ENCODE data around the gene GPC6.

Gene GPC6

DNA sequence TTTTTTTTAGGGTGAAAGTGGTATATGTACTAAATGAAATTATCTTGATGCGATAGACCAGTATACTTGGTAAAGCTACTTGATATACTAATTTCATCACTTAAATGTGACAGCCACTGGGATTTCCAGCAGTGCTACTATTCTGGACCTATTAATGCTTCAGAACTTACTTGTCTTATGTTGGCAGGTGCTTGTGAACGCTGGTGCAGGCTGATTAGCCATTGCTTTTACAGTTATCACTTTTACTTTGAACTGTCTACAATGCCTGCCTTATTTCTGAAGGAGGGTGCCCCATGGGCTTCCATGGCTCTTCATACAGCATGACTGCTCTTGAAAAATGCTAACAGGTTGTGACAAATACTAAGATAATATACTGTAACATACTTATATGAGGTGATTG lies 294.7 kb downstream of the GPC6 start:
- no peak for DNase-seq

DNA sequence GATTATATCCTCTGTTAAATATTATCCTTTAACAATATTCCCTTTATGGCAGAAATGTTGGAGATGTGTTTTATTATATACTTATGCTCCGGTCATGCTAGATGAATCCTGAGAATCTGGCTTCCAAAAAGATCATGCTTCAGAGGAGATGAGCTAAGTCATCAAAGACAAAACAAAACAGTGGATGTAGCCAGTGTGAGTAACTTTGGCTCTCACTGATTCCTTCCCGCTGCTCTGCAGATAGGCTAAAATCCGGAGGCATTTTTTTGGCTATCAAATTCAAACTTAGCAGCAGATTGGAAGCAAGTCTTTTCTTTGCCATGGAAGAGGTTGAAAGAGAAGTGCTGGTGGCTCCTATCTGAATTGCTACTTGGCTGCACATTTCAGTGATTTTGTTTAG lies 295.9 kb downstream of the GPC6 start:
- no peak for DNase-seq

DNA sequence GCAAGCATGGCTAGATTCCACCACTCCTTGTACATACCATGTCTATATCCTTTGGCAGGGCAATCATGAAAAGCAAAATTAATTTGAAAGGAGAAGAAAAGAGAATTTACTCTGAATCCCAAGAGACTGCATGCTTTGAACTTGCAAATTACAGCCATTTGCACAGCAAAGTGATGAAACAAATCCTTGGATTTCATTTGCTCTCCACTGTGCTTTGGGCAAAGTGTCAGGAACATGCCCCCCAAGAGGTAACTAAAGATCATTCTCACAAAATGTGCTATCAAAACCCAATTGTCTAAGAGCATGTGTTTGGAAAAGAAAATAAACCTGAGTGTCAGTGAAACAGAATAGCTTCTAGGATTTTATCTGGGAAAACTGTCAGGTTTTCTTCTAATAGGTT lies 298.5 kb downstream of the GPC6 start:
- no peak for DNase-seq

DNA sequence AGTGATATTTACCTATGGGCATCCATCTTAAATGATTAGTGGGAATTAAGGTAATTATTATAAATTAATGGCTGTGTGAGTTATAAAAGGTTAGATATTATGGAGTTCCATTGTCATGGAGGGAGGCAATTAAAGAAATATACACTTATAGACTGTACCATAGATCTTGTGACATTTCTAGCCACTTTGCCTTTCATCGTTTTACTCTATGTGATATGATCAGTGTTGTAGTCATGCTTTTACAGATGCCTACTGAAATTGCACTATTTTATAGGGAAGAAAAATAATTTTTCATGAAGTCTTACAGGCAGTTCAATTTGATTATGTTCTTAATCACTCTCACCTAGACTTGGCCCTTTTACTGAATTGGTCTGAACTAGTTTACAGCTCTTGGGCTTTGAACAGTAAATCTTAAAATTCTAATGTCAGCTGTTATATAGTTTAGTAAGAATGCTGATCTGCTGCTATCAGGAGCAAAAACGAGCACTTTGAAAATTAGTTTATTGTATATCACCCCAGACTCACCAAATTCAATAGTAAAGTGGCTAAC lies 301.2 kb downstream of the GPC6 start:
- DNase-seq = no peak

DNA sequence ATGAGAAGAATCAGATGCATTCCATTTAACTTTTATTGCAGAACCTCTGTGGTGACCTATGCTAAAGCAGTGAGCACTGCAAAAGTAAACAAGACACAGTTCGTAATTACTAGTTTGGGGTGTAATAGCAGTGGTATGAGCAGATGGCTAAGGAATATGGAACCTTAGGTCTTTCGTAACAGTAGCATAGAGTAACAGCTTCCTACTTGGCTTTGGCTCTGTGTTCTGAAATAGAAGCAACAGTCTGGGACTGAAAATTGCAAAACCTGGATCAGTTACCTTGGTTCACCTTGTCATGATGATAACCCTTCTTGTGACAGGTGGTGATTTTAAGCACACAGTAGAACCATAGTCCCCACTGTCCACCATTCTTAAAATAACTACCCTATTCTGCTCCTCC lies 303.4 kb downstream of the GPC6 start:
- no peak for DNase-seq

DNA sequence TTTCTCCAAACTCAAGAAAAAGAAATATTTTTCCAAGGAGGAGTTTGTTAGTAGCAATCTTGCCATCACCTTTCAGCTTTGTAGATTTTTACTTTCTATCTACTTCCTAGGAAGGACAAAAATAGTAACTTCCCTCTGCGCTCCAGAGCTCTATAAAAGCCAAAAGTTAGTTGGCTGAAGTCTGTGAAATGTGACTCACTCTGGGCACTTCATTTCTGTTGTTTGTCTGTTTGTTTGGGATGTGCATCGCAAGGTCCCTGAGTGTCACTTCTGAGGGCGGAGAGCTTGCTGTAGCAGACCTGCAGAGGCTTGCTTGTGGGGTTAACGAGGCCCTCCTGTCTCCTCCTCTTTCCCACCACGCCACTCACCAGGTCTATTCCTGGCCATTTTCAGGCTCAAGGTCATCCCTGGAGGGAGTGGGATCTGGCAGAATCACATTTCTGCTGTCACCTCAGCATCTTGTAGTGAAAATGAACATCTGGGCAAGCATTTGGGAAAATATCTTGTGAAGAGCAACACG lies 307.6 kb downstream of the GPC6 start:
- no peak for DNase-seq

DNA sequence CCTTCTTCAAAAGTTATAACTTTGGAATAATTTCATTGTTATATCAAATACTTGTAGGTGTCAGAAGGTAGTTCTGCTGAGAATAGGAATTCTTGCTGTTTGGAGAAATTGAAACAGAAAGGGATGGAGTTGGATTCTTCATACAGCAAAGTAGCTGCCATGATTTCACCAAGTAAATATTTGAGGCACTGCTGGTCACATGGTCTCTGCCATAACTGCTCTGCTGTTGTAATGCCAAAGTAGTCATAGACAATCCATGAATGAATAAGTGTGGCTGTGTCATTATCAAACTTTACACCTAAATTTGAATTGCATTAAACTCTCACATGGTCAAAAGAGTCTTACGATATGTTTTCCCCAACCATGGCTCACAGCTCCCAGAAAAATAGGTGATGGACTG lies 308.6 kb downstream of the GPC6 start:
- no peak for DNase-seq

DNA sequence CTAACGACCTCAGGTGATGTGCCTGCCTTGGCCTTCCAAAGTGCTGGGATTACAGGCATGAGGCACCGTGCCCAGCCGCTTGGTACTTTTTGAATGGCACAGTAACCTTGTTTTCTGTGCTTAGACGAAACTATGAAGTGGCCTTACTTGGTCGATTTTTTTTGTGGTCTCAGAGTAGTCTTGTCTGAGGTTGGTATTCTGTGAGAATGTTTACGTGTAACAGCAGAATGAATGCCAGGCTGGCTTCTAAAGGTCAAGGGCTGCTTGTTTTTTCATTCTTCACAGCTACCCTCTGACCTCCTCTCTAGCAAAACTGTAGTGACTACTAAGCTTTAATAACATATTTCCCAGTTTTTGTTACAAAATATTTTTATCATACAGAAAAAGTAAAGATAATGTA lies 313.3 kb downstream of the GPC6 start:
- no peak for DNase-seq

DNA sequence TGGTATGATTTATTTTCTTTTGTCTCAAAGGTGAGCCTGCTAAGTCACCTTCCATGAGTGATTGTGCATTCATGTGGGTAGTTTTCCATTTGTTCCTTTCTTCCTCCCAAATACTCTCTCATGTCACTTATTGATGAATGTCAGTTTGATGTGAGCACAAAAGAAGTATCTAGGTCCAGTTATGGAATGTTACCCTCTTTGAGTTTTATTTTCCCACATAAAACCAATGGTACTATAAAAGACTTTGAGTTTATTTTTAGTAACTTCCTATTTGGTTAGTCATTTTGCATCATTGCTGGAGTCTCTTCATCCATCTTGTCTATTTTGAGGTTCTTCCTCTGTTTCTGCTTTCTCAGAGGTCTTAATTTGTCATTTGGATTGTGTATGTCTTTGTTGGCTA lies 321.3 kb downstream of the GPC6 start:
- DNase-seq = no peak

DNA sequence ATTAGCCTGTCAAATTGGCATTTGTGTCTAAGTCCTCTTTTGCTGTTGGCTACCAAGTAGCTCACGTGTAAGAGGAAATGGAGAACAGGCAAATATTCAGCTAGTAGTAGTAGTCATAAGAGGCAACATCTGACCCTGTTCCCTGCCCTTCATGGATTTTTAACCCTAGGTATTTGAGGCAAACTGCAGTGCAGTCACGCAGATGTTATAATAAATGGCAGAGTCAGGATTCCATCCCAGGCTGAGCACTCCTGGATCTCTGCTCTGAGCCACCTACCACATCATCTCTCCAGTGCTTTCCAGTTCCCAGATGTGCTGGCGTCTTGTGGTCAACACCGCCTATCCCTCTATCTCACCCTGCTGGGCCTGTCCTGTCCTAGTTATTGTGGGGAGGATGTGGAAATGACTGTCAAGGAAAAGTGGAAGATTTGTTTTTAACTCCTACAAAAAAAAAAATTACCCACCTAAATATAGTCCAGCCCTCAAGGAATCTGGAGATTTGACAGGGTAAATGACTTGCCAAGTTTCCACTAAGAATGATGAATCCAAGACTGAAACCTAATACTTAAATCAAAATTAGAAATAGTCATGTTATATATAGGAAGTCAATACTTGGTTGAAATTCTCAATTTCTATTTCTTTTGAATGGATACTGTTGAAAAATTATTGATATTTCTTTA lies 322.9 kb downstream of the GPC6 start:
- no peak for DNase-seq

DNA sequence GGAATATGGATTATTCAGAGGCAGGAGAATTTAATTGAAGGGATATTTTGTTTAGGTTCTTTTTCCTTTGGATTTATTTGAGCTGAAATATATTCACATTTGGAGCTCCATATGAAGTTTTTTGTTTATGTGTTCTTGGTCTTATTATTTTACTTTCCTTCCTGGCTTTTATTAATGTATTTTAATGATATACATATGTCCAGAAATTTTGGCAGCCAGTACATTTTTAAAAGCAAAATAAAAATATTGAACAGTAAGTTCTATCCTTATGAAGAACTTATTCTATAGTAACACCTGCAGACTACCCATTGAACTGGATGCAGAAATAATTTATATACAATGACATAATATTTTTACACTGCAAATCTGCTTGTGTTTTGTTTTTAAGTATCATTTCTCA lies 323.6 kb downstream of the GPC6 start:
- no peak for DNase-seq

DNA sequence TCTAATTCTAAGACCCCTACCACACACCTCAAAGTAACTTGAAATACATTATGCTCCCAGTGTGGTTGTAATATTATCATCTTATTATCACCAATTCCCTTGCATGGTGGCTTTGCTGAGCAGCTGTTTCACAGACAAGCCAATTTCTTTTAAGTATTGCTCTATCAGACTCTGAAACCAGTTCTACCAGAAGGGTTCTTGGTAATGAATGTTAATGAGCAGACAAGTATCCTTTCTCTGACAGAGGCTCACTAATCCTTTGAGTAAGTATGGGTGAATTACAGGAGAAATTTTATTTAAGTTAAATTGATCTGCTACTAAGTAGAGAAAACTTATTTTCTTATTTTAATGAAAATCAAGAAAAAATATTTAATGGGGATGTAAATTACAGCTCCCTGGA lies 326.0 kb downstream of the GPC6 start:
- DNase-seq = no peak

DNA sequence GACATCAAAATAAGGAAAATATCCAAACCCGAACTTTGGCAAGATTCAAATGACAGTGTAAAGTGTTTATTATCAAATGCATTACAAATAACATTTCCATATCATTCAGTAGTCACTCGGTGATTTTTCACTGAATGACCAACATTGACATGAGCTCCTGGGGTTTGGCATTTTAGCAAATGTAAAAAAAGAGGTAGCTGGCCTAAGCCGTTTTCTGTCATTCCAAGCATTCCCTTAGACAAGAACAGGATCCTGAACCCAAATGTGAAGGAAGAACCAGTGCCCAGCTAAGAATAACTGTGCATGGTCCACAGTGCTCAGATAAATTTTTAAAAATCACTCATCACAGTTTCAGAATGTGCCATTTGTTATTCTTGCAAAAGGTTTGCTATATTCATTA lies 327.9 kb downstream of the GPC6 start:
- no peak for DNase-seq

DNA sequence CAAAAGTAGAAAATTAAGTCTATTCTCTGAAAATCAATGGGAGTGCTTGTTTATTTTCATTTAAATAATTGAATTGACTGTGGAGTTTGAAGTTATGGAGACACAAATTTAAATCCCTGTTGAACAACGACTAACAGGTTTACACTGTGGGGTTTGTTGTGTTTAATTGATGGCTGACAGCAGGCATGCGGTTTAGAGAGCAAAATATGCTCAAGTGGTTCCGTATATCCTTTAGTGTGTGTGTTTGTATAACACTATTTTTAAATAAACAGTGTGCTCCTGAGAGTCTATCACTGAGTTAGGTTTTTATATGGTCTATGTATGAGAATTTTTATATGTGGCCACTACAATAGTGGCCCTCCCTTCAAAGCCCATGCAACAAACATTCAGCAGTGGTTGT lies 332.0 kb downstream of the GPC6 start:
- no peak for DNase-seq

DNA sequence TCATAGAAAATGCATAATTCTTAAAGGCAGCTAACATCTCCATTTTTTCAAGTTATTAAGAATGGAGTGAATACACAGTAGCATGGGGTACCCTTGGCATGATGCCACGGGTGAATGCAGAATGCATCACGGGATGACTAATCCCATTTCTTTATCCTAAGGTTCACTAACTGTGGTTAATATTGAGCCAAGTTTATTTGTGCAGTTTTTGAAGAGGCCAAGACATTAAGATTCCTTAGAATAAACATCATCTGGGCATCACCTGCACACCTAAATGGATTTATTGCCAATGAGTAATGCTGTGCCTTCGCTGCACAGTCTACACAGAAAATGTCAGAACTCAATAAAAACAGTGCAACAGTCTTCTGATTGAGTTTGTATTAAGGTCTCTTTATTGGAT lies 333.1 kb downstream of the GPC6 start:
- no peak for DNase-seq

DNA sequence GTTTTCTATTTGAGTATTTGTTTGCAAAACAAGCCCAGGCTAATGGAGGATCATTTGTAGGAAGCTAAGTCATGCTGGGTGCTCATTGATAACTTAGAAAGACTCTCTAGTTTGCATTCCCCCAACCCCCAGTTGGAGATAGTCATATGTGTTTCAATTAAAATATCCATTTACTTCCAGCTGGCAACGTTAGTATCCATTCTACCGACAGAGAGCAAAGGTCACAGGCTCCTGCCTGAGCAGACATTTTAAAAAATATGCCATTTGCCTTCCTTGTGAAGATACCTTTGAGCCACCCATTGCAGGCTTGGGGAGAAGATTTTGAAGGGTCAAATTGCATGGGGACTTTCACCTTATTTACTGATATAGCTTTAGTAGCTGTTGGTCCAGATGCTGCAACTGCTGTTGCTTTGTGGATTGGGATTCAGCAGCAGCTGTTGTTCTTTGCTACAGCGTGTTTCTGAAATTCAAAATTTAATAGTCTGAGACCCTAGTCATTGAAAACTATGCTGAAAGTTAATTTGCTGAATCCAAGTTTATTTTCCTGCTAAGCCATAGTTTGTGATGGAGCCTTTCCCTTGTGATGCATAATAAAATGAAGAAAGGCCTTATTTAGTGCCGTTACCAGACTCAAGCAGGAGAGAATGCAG lies 335.1 kb downstream of the GPC6 start:
- no peak for DNase-seq

DNA sequence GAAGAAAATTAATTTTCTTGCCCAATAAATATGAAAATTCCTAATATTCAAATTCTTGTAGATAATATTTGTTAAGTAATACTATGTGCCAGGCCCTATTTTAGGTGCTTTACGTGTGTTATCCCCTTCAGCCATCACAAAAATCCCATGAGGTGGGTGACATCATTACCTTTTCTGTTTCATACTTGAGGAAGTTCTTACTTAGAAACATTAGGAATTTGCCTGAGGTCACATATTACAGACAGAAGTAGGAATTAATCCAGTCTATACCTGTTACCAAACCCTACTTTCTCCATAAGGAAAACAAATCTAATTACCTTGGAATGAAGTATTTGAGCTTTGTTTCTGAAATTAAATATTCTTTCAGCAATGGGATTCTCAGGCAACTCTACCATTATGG lies 336.1 kb downstream of the GPC6 start:
- no peak for DNase-seq

DNA sequence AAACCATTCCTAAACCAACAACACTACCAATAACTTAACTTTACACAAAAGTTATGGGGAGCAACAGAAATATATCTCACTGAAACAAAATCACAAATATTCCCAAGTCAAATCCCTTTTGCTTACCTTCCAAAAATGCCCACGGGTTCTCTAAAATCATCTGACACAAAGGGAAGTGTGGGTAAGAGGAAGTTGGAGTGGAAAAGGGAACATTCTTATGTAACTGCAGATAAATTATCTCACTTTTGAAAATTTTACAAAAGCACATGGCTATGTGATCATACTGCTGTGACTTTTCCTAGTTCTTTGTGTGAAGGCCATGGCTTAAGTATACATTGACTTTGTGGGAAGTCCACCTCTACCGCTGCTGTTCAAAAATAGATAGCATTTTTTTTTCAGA lies 350.5 kb downstream of the GPC6 start:
- no peak for DNase-seq

DNA sequence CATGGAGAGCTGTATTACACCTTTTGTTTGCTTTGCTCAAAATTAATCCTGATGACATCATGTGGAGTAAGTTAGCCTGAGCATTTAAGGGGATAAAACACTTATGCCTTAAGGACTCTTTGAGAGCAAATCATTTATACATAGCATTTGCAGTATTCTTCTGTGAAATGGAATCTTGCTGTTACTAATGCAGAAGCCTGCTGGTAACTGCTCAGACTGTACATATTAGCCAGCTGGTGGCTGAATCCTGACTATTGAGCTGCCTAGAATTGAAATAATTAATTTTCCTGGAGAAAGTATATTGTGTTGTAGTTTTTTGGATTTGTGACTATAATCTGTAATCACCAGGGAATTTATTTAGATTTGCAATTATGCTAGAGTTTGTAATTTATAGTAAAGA lies 363.2 kb downstream of the GPC6 start:
- DNase-seq = no peak

DNA sequence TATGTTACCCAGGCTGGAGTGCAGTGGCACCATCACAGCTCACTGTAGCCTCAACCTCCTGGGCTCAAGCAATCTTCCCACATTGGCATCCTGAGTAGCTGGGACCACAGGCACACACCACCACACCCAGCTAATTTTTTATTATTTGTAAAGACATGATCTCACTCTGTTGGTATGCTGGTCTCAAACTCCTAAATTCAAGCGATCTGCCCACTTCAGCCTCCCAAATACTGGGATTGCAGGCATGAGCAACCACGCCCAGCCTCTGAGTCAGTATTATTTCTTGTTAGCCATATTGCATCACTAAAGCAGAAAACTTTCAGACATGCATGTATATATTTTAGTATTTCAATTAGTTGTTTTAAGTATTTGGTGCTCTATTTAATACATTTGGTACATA lies 376.4 kb downstream of the GPC6 start:
- DNase-seq = no peak

DNA sequence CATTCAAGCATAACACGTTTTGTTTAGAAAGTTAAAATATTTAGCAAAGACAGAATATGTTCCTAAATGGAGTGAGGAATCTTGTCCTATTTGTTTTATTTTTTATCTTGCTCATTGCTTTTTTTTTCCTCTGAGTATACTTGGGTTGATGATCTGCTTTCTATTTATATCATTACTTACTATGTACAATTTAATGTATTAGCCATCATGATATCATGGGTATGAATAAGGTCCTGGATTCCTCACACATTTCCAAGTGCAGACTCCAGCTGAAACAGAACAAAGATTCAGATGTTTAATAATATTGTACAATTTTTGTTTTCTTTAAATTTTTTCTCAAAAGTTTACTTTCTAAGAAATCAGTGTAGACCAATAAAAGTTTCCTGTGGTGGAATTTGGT lies 388.2 kb downstream of the GPC6 start:
- DNase-seq = no peak

DNA sequence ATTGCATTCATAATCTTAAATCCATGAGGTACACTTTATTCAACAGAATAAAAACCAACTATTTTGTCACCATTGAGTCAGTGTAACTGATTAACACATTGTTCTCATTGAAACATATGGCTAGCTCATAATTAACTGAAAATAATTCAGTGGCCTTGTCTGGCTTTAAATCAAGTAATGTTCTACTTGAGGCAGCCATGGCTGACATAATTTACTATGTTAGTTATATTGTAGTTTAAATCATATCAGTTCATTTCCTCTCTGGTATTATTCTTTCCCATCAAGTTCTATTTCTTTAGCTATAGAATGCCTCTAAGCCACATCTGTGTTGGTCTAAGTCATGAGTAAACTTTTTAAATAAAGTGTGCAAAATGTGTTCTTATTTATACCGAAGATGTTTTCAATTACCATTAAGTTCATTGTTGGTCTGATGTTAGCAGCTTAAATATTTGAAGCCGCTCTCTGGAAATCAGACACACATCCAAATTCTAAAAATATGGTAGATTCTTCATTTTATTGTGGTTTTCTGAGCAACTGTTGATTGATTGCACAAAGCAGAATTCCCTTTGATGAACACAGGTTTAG lies 393.7 kb downstream of the GPC6 start:
- DNase-seq = no peak

DNA sequence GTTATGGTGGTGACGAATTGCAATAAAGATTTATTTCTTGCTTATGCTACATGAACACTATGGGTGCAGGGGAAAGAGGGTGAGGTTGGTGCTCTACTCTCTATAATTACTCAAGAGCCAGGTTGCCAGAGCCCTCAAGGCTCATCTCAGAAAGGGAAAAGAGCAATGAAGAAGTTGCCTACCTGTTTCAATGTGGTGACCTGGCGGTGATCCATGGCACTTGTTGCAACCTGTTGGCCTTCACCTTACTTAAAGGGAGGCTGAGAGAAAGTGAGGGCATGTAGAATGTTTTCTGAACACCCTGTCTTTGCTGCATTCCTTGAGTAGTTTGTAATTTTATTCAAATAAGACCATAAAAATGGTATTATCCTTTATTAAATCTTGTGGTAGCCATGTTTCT lies 394.4 kb downstream of the GPC6 start:
- no peak for DNase-seq

DNA sequence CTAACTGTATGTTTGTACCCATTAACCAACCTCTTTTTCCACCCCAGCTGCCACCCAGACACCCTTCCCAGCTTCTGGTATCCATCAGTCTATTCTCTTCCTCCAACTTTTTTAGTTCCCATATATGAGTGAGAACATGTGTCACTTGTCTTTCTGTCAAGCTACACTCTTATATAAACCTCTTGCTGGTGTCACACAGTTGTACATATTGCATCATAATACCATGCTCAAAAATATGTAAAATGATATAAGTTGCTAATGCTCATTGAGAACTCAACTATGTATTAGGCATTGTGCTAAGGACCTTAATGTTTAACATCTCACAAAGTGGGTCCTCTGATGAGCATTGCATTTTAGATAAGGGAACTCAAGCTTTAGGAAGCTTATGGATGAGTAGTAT lies 395.4 kb downstream of the GPC6 start:
- DNase-seq = no peak
